H9 (cell line): ENCODE measurements around the gene ZNF236. TPM values are rescaled to one million over a fixed set of nuclear protein-coding genes. Genes with fewer than 3 reads are reported as not detected.

Experiments
- DNase-seq: peaks from one replicate; pipeline ENCODE4 v3.0.0-alpha.2; 2017
- H2AFZ ChIP-seq: one replicate; pipeline ENCODE4 v1.6.1; 2013; ENCODE audit warnings: mild to moderate bottlenecking, low read length, control low read depth, moderate library complexity
- H2AK5ac ChIP-seq: 2 replicates; pipeline ENCODE4 v1.6.1; 2013; ENCODE audit warnings: low read length, control low read depth, mixed read lengths; ENCODE audit not compliant: insufficient read length
- H2BK120ac ChIP-seq: one replicate; pipeline ENCODE4 v1.6.1; 2013; ENCODE audit warnings: low read depth, mild to moderate bottlenecking, low read length, control low read depth, inconsistent platforms; ENCODE audit not compliant: poor library complexity, severe bottlenecking
- H2BK12ac ChIP-seq: 2 replicates; pipeline ENCODE4 v1.6.1; 2013; ENCODE audit warnings: low read length, control low read depth, mixed read lengths, low read depth; ENCODE audit not compliant: insufficient read length
- H2BK15ac ChIP-seq: 2 replicates; pipeline ENCODE4 v1.6.1; 2013; ENCODE audit warnings: low read depth, low read length, control low read depth
- H2BK20ac ChIP-seq: one replicate; pipeline ENCODE4 v1.6.1; 2013; ENCODE audit warnings: low read depth, mild to moderate bottlenecking, low read length, control low read depth, inconsistent platforms; ENCODE audit not compliant: poor library complexity, severe bottlenecking
- H2BK5ac ChIP-seq: 2 replicates; pipeline ENCODE4 v1.6.1; 2013; ENCODE audit warnings: low read length, control low read depth, mixed read lengths; ENCODE audit not compliant: insufficient read length
- H3K14ac ChIP-seq: 2 replicates; pipeline ENCODE4 v1.6.1; 2013; ENCODE audit warnings: low read length, control low read depth; ENCODE audit not compliant: insufficient read depth
- H3K18ac ChIP-seq: 2 replicates; pipeline ENCODE4 v1.6.1; 2013; ENCODE audit warnings: low read depth, mild to moderate bottlenecking, mixed read lengths, low read length, control low read depth; ENCODE audit not compliant: insufficient read length
- H3K23ac ChIP-seq: 2 replicates; pipeline ENCODE4 v1.6.1; 2013; ENCODE audit warnings: low read length, control low read depth, mixed read lengths, low read depth; ENCODE audit not compliant: insufficient read length
- H3K23me2 ChIP-seq: 2 replicates; pipeline ENCODE4 v1.6.1; 2013; ENCODE audit warnings: low read depth, mild to moderate bottlenecking, mixed read lengths, low read length, control low read depth; ENCODE audit not compliant: insufficient read length, poor library complexity, severe bottlenecking
- H3K27ac ChIP-seq: 2 replicates; pipeline ENCODE4 v1.5.1; 2013; ENCODE audit warnings: low read length, control low read depth, mixed read lengths, low read depth; ENCODE audit not compliant: insufficient read length
- H3K27me3 ChIP-seq: 2 replicates; pipeline ENCODE4 v1.6.1; 2013; ENCODE audit warnings: low read length, control low read depth, inconsistent platforms; ENCODE audit not compliant: insufficient read depth
- H3K4ac ChIP-seq: 2 replicates; pipeline ENCODE4 v1.6.1; 2013; ENCODE audit warnings: low read depth, mild to moderate bottlenecking, control low read depth, inconsistent platforms, low read length, moderate library complexity
- H3K4me1 ChIP-seq: 2 replicates; pipeline ENCODE4 v1.6.1; 2013; ENCODE audit warnings: low read length, control low read depth, inconsistent platforms; ENCODE audit not compliant: insufficient read depth
- H3K4me2 ChIP-seq: 2 replicates; pipeline ENCODE4 v1.6.1; 2013; ENCODE audit warnings: low read length, control low read depth, mixed read lengths; ENCODE audit not compliant: insufficient read length, insufficient read depth
- H3K56ac ChIP-seq: 2 replicates; pipeline ENCODE4 v1.6.1; 2013; ENCODE audit warnings: low read depth, mild to moderate bottlenecking, mixed read lengths, low read length, control low read depth; ENCODE audit not compliant: insufficient read length
- H3K79me1 ChIP-seq: 2 replicates; pipeline ENCODE4 v1.6.1; 2013; ENCODE audit warnings: low read depth, mild to moderate bottlenecking, moderate library complexity, low read length, control low read depth, inconsistent platforms; ENCODE audit not compliant: insufficient read depth, poor library complexity, severe bottlenecking
- H3K79me2 ChIP-seq: 2 replicates; pipeline ENCODE4 v1.6.1; 2013; ENCODE audit warnings: low read length, control low read depth, inconsistent platforms; ENCODE audit not compliant: insufficient read depth
- H3K9ac ChIP-seq: 2 replicates; pipeline ENCODE4 v1.6.1; 2013; ENCODE audit warnings: low read length, control low read depth, mixed read lengths; ENCODE audit not compliant: insufficient read length; ENCODE audit errors: extremely low read depth
- H3K9me3 ChIP-seq: one replicate; pipeline ENCODE4 v1.6.1; 2013; ENCODE audit warnings: low read depth, low read length, inconsistent platforms; ENCODE audit not compliant: control insufficient read depth
- H3T11ph ChIP-seq: one replicate; pipeline ENCODE4 v1.6.1; 2013; ENCODE audit warnings: mild to moderate bottlenecking, low read length, control low read depth, inconsistent platforms
- H4K20me1 ChIP-seq: one replicate; pipeline ENCODE4 v1.6.1; 2013; ENCODE audit not compliant: control insufficient read depth, insufficient read length, insufficient read depth
- H4K5ac ChIP-seq: 2 replicates; pipeline ENCODE4 v1.6.1; 2013; ENCODE audit warnings: low read depth, mild to moderate bottlenecking, mixed read lengths, low read length, control low read depth; ENCODE audit not compliant: insufficient read length
- H4K8ac ChIP-seq: replicated peaks from 2 replicates; pipeline ENCODE4 v1.6.1; 2013; ENCODE audit warnings: low read length, control low read depth, mixed read lengths, low read depth; ENCODE audit not compliant: insufficient read length
- H4K91ac ChIP-seq: 2 replicates; pipeline ENCODE4 v1.6.1; 2013; ENCODE audit warnings: low read depth, mild to moderate bottlenecking, moderate library complexity, mixed read lengths, low read length, control low read depth; ENCODE audit not compliant: insufficient read length
- H3K27ac Mint-ChIP-seq, 3 experiments: 2 replicates in 2 of 3; 3 replicates in 1 of 3; pipeline ENCODE4 v1.8.0; 2020 to 2021; ENCODE audit warnings: mixed read lengths in 3 of 3, mild to moderate bottlenecking in 1 of 3, moderate library complexity in 1 of 3
- H3K27me3 Mint-ChIP-seq: 2 replicates; pipeline ENCODE4 v1.8.0; 2021; ENCODE audit warnings: low read depth, mild to moderate bottlenecking, moderate library complexity, mixed read lengths
- H3K36me3 Mint-ChIP-seq, 3 experiments: 2 replicates in 2 of 3; 3 replicates in 1 of 3; pipeline ENCODE4 v1.8.0; 2020 to 2021; ENCODE audit warnings: low read depth in 3 of 3, mixed read lengths in 3 of 3; ENCODE audit not compliant: insufficient read depth in 1 of 3
- H3K4me1 Mint-ChIP-seq, 2 experiments: 2 replicates each; pipeline ENCODE4 v1.8.0; 2020; ENCODE audit warnings: mixed read lengths in 2 of 2
- H3K4me3 Mint-ChIP-seq, 2 experiments: 2 replicates in 1 of 2; 3 replicates in 1 of 2; pipeline ENCODE4 v1.8.0; 2020 to 2021; ENCODE audit warnings: mild to moderate bottlenecking in 2 of 2, mixed read lengths in 2 of 2, moderate library complexity in 1 of 2
- H3K9me3 Mint-ChIP-seq, 2 experiments: 2 replicates in 1 of 2; 3 replicates in 1 of 2; pipeline ENCODE4 v1.8.0; 2020; ENCODE audit warnings: mild to moderate bottlenecking in 2 of 2, mixed read lengths in 2 of 2, moderate library complexity in 1 of 2
- CTCF ChIP-seq: fragments of 200-600 bp; sonication (generic); conservative IDR thresholded peaks from 3 replicates; pipeline ENCODE4 v1.8.0; 2021; ENCODE audit warnings: antibody characterized with exemption, mild to moderate bottlenecking
- WGBS: extraction: QIAGEN DNeasy Blood & Tissue Kit; methylation state at CpG from one replicate; pipeline ENCODE4 v1.1.7; 2013; ENCODE audit warnings: missing lambda C conversion rate, low lambda C conversion rate, mixed read lengths; ENCODE audit not compliant: insufficient read length; ENCODE audit errors: extremely low coverage; 5-methylcytosine and 5-hydroxymethylcytosine counted together
- total RNA-seq: library from RNA; stranded (reverse); gene quantifications from 2 replicates; pipeline ENCODE4 v1.2.1, GENCODE V29; 2021

The ZNF236 gene
- total RNA-seq, 1 experiment from 2014 or later, result 16.0 TPM

GRCh38 chr18:76953583-76954233 is 131.4 kb downstream of the ZNF236 start:
- no peak overlapping the region for H3K4me2 ChIP-seq

More at GRCh38 chr18:76953583-76954233, 131.4 kb downstream of the ZNF236 start:
- H3K14ac ChIP-seq, result no peak overlapping the region
- H3T11ph ChIP-seq, result no peak overlapping the region
- no peak overlapping the region for H3K56ac ChIP-seq
- H2AK5ac ChIP-seq, result no peak overlapping the region
- H2BK20ac ChIP-seq, result no peak overlapping the region
- no peaks in the 10 kb centered on the region for H3K27me3 Mint-ChIP-seq
- no peak overlapping the region for H2BK12ac ChIP-seq
- no peak for DNase-seq
- no peak overlapping the region for H4K8ac ChIP-seq
- no peak overlapping the region for H3K23ac ChIP-seq
- no peak overlapping the region for H3K27ac Mint-ChIP-seq
- no peak overlapping the region for H3K27ac ChIP-seq
- H3K36me3 Mint-ChIP-seq, result peaks cover 7 to 42% (median 30%) of the 10 kb centered on the region in 3 experiments; a peak in 6 of 7 replicates
- no peak overlapping the region for H3K9ac ChIP-seq
- H3K9me3 Mint-ChIP-seq, result no peaks in the 10 kb centered on the region; a peak in 1 of 5 replicates
- H4K91ac ChIP-seq, result no peak overlapping the region
- WGBS, result no CpG with 5 or more reads among the region's 12 CpGs
- H3K27me3 ChIP-seq, result no peaks in the 10 kb centered on the region
- no peak overlapping the region for H2AFZ ChIP-seq
- H3K4ac ChIP-seq, result no peak overlapping the region
- no peaks in the 10 kb centered on the region for H4K20me1 ChIP-seq
- H3K4me1 Mint-ChIP-seq, result peaks cover 0 to 3% of the 10 kb centered on the region in 2 experiments; a peak in 1 of 4 replicates
- no peaks in the 10 kb centered on the region for H3K23me2 ChIP-seq
- no peaks in the 10 kb centered on the region for H3K79me1 ChIP-seq
- TF ChIP-seq CTCF, result no peak
- H2BK15ac ChIP-seq, result no peak overlapping the region
- H3K79me2 ChIP-seq, result no peaks in the 10 kb centered on the region
- H2BK5ac ChIP-seq, result no peak overlapping the region
- no peaks in the 10 kb centered on the region for H3K9me3 ChIP-seq
- H3K4me1 ChIP-seq, result no peaks in the 10 kb centered on the region
- H4K5ac ChIP-seq, result no peak overlapping the region
- no peak overlapping the region for H2BK120ac ChIP-seq
- H3K18ac ChIP-seq, result no peak overlapping the region
- H3K4me3 Mint-ChIP-seq, result no peak overlapping the region
